Measurements from ENCODE around the gene BCL2A1.

DNA sequence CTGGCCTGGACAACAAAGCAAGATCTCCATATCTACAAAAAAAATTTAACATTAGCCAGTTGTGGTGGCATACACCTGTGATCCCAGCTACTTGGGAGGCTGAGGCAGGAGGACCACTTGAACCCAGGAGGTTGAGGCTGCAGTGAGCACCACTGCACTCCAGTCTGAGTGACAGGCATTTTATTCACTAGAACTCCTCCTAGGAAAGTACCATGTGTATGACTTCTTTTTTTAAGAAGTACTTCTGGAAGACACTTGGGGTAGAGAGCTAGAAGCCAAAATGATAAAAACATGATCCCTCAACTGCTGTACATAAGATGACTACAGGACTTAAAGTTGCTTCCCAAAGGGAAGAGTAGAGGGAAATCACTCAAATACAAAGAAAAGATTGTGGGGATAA lies 24.0 kb downstream of the BCL2A1 start:
- TF ChIP-seq, protein P1, sequence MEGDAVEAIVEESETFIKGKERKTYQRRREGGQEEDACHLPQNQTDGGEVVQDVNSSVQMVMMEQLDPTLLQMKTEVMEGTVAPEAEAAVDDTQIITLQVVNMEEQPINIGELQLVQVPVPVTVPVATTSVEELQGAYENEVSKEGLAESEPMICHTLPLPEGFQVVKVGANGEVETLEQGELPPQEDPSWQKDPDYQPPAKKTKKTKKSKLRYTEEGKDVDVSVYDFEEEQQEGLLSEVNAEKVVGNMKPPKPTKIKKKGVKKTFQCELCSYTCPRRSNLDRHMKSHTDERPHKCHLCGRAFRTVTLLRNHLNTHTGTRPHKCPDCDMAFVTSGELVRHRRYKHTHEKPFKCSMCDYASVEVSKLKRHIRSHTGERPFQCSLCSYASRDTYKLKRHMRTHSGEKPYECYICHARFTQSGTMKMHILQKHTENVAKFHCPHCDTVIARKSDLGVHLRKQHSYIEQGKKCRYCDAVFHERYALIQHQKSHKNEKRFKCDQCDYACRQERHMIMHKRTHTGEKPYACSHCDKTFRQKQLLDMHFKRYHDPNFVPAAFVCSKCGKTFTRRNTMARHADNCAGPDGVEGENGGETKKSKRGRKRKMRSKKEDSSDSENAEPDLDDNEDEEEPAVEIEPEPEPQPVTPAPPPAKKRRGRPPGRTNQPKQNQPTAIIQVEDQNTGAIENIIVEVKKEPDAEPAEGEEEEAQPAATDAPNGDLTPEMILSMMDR (IDR thresholded peaks at IDR 0.05 in 2 of 3, conservative IDR thresholded peaks at IDR 0.05 in 1 of 3; ENCODE audit: borderline replicate concordance in 1 of 3, insufficient read depth in 1 of 3, low read depth in 2 of 3, low read length in 2 of 3): no peak
- no peak for TF ChIP-seq EZH2 (IDR thresholded peaks at IDR 0.05)
- TF ChIP-seq FOSL1 (IDR thresholded peaks at IDR 0.05; ENCODE audit: low read depth): no peak
